PFSK-1 (cell line): ENCODE results near the gene FOXJ3.

ENCODE experiments used
- FOXP2 ChIP-seq: optimal IDR thresholded peaks from 2 replicates; pipeline ENCODE3; 2011; ENCODE audit warnings: borderline replicate concordance, control low read depth, inconsistent platforms; ENCODE audit not compliant: insufficient read depth; ENCODE audit errors: extremely low read length, extremely low read depth
- POLR2AphosphoS5 ChIP-seq: IDR thresholded peaks from 2 replicates; pipeline ENCODE4 v1.6.1; 2012; ENCODE audit warnings: low read depth, mild to moderate bottlenecking, control low read depth, low read length, moderate library complexity
- REST ChIP-seq, 2 experiments: IDR thresholded peaks; 2 replicates each; pipeline versions ENCODE4 v1.6.1 to v1.8.0; 2011 to 2012; ENCODE audit warnings: low read depth in 2 of 2, low read length in 2 of 2, control low read depth in 1 of 2, inconsistent platforms in 1 of 2, mild to moderate bottlenecking in 1 of 2, moderate library complexity in 1 of 2; ENCODE audit not compliant: insufficient read depth in 1 of 2
- SIN3A ChIP-seq: IDR thresholded peaks from 2 replicates; pipeline ENCODE4 v1.6.1; 2012; ENCODE audit warnings: mild to moderate bottlenecking, low read length, moderate library complexity, borderline replicate concordance; ENCODE audit not compliant: insufficient read depth
- TAF1 ChIP-seq: IDR thresholded peaks from 2 replicates; pipeline ENCODE4 v1.6.1; 2012; ENCODE audit warnings: low read length, control low read depth, borderline replicate concordance; ENCODE audit not compliant: insufficient read depth

GRCh38 chr1:42209526-42210251, 125.3 kb downstream of the FOXJ3 start:
- TF ChIP-seq POLR2AphosphoS5: no peak
- TF ChIP-seq FOXP2: no peak
- TF ChIP-seq SIN3A: no peak
- no peak for TF ChIP-seq REST (IDR thresholded peaks at IDR 0.05; ENCODE audit: insufficient read depth in 1 of 2, low read depth in 2 of 2, low read length in 2 of 2)
- no peak for TF ChIP-seq TAF1
